HepG2 (cell line): ENCODE data around the gene GLT1D1. TPM values are rescaled to one million over a fixed set of nuclear protein-coding genes. Genes with fewer than 3 reads are reported as not detected.
A peak's percentile ranks its signal among the peaks of the same experiment; 100 is the strongest.

Source experiments
- CREB1 ChIP-seq, 2 experiments: fragments of 450-650 bp in 1 of 2; IDR thresholded peaks; 2 replicates each; pipeline ENCODE4 v1.6.1; 2016 to 2017; ENCODE audit warnings: control low read depth in 1 of 2, mild to moderate bottlenecking in 1 of 2, missing compliant biosample characterization in 1 of 2, missing genetic modification characterization in 1 of 2
- FOXP1 ChIP-seq, 2 experiments: fragments of 450-650 bp in 1 of 2; IDR thresholded peaks; 2 replicates each; pipeline ENCODE4 v1.6.1; 2017 to 2018; ENCODE audit warnings: antibody characterized with exemption in 1 of 2
- HIC2 ChIP-seq: sonication (generic); formaldehyde crosslinking; IDR thresholded peaks from 2 replicates; pipeline ENCODE4 v1.9.0; 2022; ENCODE audit warnings: low read depth, missing genetic modification reagents
- HOXA9 ChIP-seq: sonication (generic); formaldehyde crosslinking; IDR thresholded peaks from 2 replicates; pipeline ENCODE4 v1.8.1; 2022; ENCODE audit warnings: missing genetic modification reagents, mild to moderate bottlenecking, moderate library complexity, borderline replicate concordance
- KLF6 ChIP-seq: IDR thresholded peaks from 2 replicates; pipeline ENCODE4 v1.8.0; 2016; ENCODE audit warnings: missing biosample characterization, missing genetic modification reagents
- MEIS1 ChIP-seq: sonication (generic); formaldehyde crosslinking; IDR thresholded peaks from 2 replicates; pipeline ENCODE4 v1.9.0; 2021; ENCODE audit warnings: mild to moderate bottlenecking, missing genetic modification reagents, moderate library complexity, borderline replicate concordance
- NKX3-1 ChIP-seq: sonication (generic); formaldehyde crosslinking; IDR thresholded peaks from 2 replicates; pipeline ENCODE4 v1.5.0; 2020; ENCODE audit warnings: missing genetic modification reagents
- RARG ChIP-seq: sonication (generic); formaldehyde crosslinking; IDR thresholded peaks from 2 replicates; pipeline ENCODE4 v1.4.0; 2020; ENCODE audit warnings: low read depth, mild to moderate bottlenecking, missing genetic modification reagents
- RBFOX2 ChIP-seq: fragments of 200-400 bp; formaldehyde crosslinking; IDR thresholded peaks from 2 replicates; pipeline ENCODE4 v1.6.1; 2017; ENCODE audit warnings: low read depth, mild to moderate bottlenecking, low read length
- SRF ChIP-seq: IDR thresholded peaks from 2 replicates; pipeline ENCODE4 v1.6.1; 2011; ENCODE audit warnings: mild to moderate bottlenecking, low read depth, low read length, moderate library complexity
- SUZ12 ChIP-seq: fragments of 150-350 bp; IDR thresholded peaks from 2 replicates; pipeline ENCODE4 v1.6.1; 2014; ENCODE audit warnings: low read depth, low read length
- ZBTB25 ChIP-seq: IDR thresholded peaks from 2 replicates; pipeline ENCODE4 v1.6.1; 2018; ENCODE audit warnings: missing genetic modification reagents
- ZBTB38 ChIP-seq: sonication (generic); formaldehyde crosslinking; IDR thresholded peaks from 2 replicates; pipeline ENCODE4 v1.5.1; 2020; ENCODE audit warnings: mild to moderate bottlenecking, missing genetic modification reagents
- ZFAT ChIP-seq: sonication (generic); formaldehyde crosslinking; conservative IDR thresholded peaks from 2 replicates; pipeline ENCODE4 v1.8.1; 2023; ENCODE audit warnings: missing genetic modification reagents, inconsistent platforms
- ZNF407 ChIP-seq: sonication (generic); formaldehyde crosslinking; IDR thresholded peaks from one replicate; pipeline ENCODE4 v1.5.1; 2020; ENCODE audit warnings: mild to moderate bottlenecking, missing genetic modification reagents; ENCODE audit errors: not compliant biosample characterization
- ZNF543 ChIP-seq: sonication (generic); formaldehyde crosslinking; IDR thresholded peaks from 2 replicates; pipeline ENCODE4 v1.4.0; 2020; ENCODE audit warnings: mild to moderate bottlenecking, missing genetic modification reagents
- ZNF605 ChIP-seq: sonication (generic); formaldehyde crosslinking; IDR thresholded peaks from 2 replicates; pipeline ENCODE4 v1.8.0; 2022; ENCODE audit warnings: mild to moderate bottlenecking, missing genetic modification reagents
- ZNF629 ChIP-seq: sonication (generic); formaldehyde crosslinking; conservative IDR thresholded peaks from 2 replicates; pipeline ENCODE4 v1.5.0; 2020; ENCODE audit warnings: missing genetic modification reagents
- ZNF883 ChIP-seq: sonication (generic); formaldehyde crosslinking; IDR thresholded peaks from 2 replicates; pipeline ENCODE4 v1.5.1; 2020; ENCODE audit warnings: mild to moderate bottlenecking, missing genetic modification reagents; ENCODE audit errors: not compliant biosample characterization
- polyA plus RNA-seq, 8 experiments: library from polyadenylated mRNA; depleted of rRNA in 3 of 8; stranded (reverse) in 7 of 8; unstranded in 1 of 8; fragments of >200 nt; fragmentation: Illumina TruSeq in 4 of 8; extraction: Trizol in 4 of 8; gene quantifications; 2 replicates each; pipeline versions ENCODE4 v1.2.1 to v1.2.3, GENCODE V29; 2011 to 2016; ENCODE audit warnings: low read depth in 4 of 8, missing spikeins in 1 of 8, mixed read lengths in 1 of 8; ENCODE audit not compliant: insufficient read depth in 1 of 8
- total RNA-seq, 5 experiments: library from RNA; depleted of rRNA; stranded (reverse); fragments of >200 nt; fragmentation: Illumina TruSeq; extraction: Trizol; gene quantifications; 2 replicates each; pipeline ENCODE4 v1.2.3, GENCODE V29; 2016; ENCODE audit warnings: low read depth in 1 of 5

GLT1D1 gene
- total and polyA plus RNA-seq, 2 of the 13 experiments (the other 11 are each of a cell fraction or from before 2014, with no cell fraction given): 0.09 to 0.17 TPM

GRCh38 chr12:128905003-128905544 is 51.8 kb downstream of the GLT1D1 start (continued):
- TF ChIP-seq ZNF407 (CRISPR knock-in tag): no peak
- TF ChIP-seq RBFOX2: no peak
- no peak for TF ChIP-seq RARG (CRISPR knock-in tag)
- TF ChIP-seq ZBTB38: no peak
- peak; percentile 87 for TF ChIP-seq CREB1 (IDR thresholded peaks at IDR 0.05)
- peak; percentile 93 for TF ChIP-seq CREB1 (CRISPR knock-in tag; IDR thresholded peaks at IDR 0.05)
- TF ChIP-seq ZNF883 (CRISPR knock-in tag): no peak
- no peak for TF ChIP-seq NKX3-1 (CRISPR knock-in tag)
- TF ChIP-seq ZFAT (CRISPR knock-in tag): no peak
- TF ChIP-seq ZNF629: no peak
- no peak for TF ChIP-seq SUZ12
- TF ChIP-seq HIC2: no peak
- no peak for TF ChIP-seq SRF
- no peak for TF ChIP-seq FOXP1 (IDR thresholded peaks at IDR 0.05)
- peak; percentile 71; the same call in 1 of the 2 replicates for TF ChIP-seq FOXP1 (CRISPR knock-in tag; IDR thresholded peaks at IDR 0.05)
- no peak for TF ChIP-seq KLF6 (CRISPR knock-in tag)
- no peak for TF ChIP-seq ZNF605 (CRISPR knock-in tag)
- TF ChIP-seq ZNF543: peak; percentile 44; the same call in 1 of the 2 replicates
- TF ChIP-seq ZBTB25 (CRISPR knock-in tag): peak; percentile 53; the same call in 1 of the 2 replicates
- TF ChIP-seq HOXA9 (CRISPR knock-in tag): peak; percentile 66; the same call in 1 of the 2 replicates
- TF ChIP-seq MEIS1 (CRISPR knock-in tag): peak; percentile 70
